Activated T-helper 1 cell treated with anti-CD3 and anti-CD28 coated beads, Interleukin-12 subunit alpha, Interleukin-12 subunit beta, Interleukin-2, Interleukin-4 antibody, amounts not matched to agents 30 ng/mL and 10 ng/mL and 1 ng/mL, durations not matched to agents 14 hours and 24 hours and 36 hours (primary cell): Measurements from ENCODE around the gene FAM53A. TPM values are rescaled to one million over a fixed set of nuclear protein-coding genes. Genes with fewer than 3 reads are reported as not detected.

Experiments
- DNase-seq: peaks from one replicate; pipeline ENCODE4 v3.0.0; 2021; ENCODE audit warnings: low spot score
- H3K27ac Mint-ChIP-seq: one replicate; pipeline ENCODE4 v1.8.0; 2021; ENCODE audit warnings: mild to moderate bottlenecking, mixed read lengths
- H3K27me3 Mint-ChIP-seq: one replicate; pipeline ENCODE4 v1.8.0; 2022; ENCODE audit warnings: mild to moderate bottlenecking, moderate library complexity, mixed read lengths; ENCODE audit not compliant: insufficient read depth
- H3K36me3 Mint-ChIP-seq: one replicate; pipeline ENCODE4 v1.8.0; 2021; ENCODE audit warnings: low read depth, mixed read lengths
- H3K4me1 Mint-ChIP-seq: one replicate; pipeline ENCODE4 v1.8.0; 2021; ENCODE audit warnings: low read depth, mixed read lengths
- H3K4me3 Mint-ChIP-seq: one replicate; pipeline ENCODE4 v1.8.0; 2021; ENCODE audit warnings: mild to moderate bottlenecking, moderate library complexity, mixed read lengths
- H3K9me3 Mint-ChIP-seq: one replicate; pipeline ENCODE4 v1.8.0; 2021; ENCODE audit warnings: mixed read lengths
- intact Hi-C: fragments of 100-400 bp; cut with micrococcal nuclease; formaldehyde crosslinking; loops from one replicate; pipeline ENCODE4 v1.15.1; 2024
- total RNA-seq: library from RNA; stranded (reverse); gene quantifications from 2 replicates; pipeline ENCODE4 v1.2.3, GENCODE V29; 2022

FAM53A gene
- total RNA-seq, 1 donor from 2014 or later = 2.5 TPM

DNA sequence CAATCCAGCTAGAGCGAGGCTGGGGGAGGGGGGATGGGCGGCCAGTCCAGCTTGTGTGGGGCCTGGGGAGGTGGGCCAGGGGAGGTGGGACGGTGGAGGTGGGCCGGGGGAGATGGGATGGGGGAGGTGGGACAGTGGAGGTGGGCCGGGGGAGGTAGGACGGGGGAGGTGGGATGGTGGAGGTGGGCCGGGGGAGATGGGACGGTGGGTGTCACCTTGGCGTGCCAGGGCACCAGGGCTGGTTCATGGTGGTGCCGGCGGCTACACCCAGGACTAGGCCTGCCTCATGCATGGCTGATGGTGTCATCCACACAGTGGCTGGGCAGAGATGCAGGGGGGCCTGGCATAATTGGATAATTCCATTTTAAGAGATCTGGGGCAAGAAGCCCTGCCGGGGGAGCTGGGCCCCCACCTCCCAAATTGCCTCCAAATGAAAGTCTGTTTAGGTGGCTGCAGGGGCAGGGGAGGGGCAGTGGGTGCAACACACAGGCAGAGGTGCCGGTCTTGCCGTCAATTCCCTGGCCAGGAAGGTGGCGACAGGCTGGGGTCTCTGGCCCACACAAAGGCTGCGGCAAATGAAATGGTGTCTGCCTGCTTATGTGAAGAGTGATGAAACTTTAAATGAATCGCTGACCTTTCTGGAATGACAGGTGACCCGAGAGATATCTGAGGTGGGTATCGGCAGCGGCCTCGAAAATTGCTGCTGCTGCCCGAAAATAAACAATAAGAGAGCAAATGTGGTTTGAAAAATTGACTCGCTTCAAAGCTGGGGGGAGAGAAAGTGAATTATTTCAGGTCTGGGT is 82.1 kb downstream of the FAM53A start:
- intact Hi-C loops = no loop called here
- Mint-ChIP-seq H3K27ac (no peak overlapping the region), H3K9me3 (no peaks in the 10 kb centered on the region), H3K4me3 (no peak overlapping the region), H3K27me3 (peaks cover 2% of the 10 kb centered on the region), H3K36me3 (no peaks in the 10 kb centered on the region), H3K4me1 (no peaks in the 10 kb centered on the region)
- no peak for DNase-seq

- Mint-ChIP-seq H3K27me3 (no peaks in the 10 kb centered on the region), H3K4me3 (no peak overlapping the region), H3K9me3 (no peaks in the 10 kb centered on the region), H3K27ac (no peak overlapping the region), H3K4me1 (no peaks in the 10 kb centered on the region), H3K36me3 (no peaks in the 10 kb centered on the region)
- no peak for DNase-seq
- intact Hi-C loops = no loop called here
These were observed 82.6 kb downstream of the FAM53A start for GRCh38 chr4:1601533-1601835.

- Mint-ChIP-seq H3K9me3 (no peaks in the 10 kb centered on the region), H3K27ac (no peak overlapping the region), H3K4me1 (no peaks in the 10 kb centered on the region), H3K36me3 (no peaks in the 10 kb centered on the region), H3K27me3 (no peaks in the 10 kb centered on the region), H3K4me3 (no peak overlapping the region)
- intact Hi-C loops = no loop called here
- DNase-seq = no peak
These were observed 83.1 kb downstream of the FAM53A start for GRCh38 chr4:1600811-1601532.

GRCh38 chr4:1600211-1600780 is 83.8 kb downstream of the FAM53A start:
- Mint-ChIP-seq H3K27me3 (no peaks in the 10 kb centered on the region), H3K4me1 (no peaks in the 10 kb centered on the region), H3K36me3 (no peaks in the 10 kb centered on the region), H3K9me3 (no peaks in the 10 kb centered on the region), H3K4me3 (no peak overlapping the region), H3K27ac (no peak overlapping the region)
- intact Hi-C loops = no loop called here
- no peak for DNase-seq

- Mint-ChIP-seq H3K36me3 (no peaks in the 10 kb centered on the region), H3K27me3 (no peaks in the 10 kb centered on the region)
These were observed 84.5 kb downstream of the FAM53A start for GRCh38 chr4:1599491-1600210.

DNA sequence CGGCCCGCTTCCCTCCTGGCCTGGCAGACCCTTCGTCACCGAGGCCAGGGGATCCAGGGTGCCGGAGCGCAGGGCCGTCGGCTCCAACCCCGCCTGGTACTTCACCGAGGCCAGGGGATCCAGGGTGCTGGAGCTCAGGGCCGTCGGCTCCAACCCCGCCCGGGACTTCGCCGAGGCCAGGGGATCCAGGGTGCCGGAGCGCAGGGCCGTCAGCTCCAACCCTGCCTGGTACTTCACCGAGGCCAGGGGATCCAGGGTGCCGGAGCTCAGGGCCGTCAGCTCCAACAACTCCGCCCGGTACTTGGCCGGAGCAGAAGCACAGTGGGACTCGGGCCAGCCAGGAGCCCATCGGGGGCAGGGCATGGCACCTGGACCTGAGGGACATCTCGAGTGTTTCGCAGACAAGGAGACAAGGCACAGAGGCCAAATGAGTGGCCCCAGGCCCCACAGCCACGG is 85.1 kb downstream of the FAM53A start:
- intact Hi-C loops = no loop called here
- no peaks in the 10 kb centered on the region for H3K4me1 Mint-ChIP-seq
- no peak for DNase-seq
- no peaks in the 10 kb centered on the region for H3K27me3 Mint-ChIP-seq
- H3K4me3 Mint-ChIP-seq = no peak overlapping the region
- H3K27ac Mint-ChIP-seq = no peak overlapping the region
- H3K36me3 Mint-ChIP-seq = no peaks in the 10 kb centered on the region
- H3K9me3 Mint-ChIP-seq = no peaks in the 10 kb centered on the region

More at GRCh38 chr4:1599491-1600210, 84.5 kb downstream of the FAM53A start:
- H3K27ac Mint-ChIP-seq = no peak overlapping the region
- DNase-seq = no peak
- H3K9me3 Mint-ChIP-seq = no peaks in the 10 kb centered on the region
- H3K4me1 Mint-ChIP-seq = no peaks in the 10 kb centered on the region
- intact Hi-C loops = no loop called here
- H3K4me3 Mint-ChIP-seq = no peak overlapping the region

DNA sequence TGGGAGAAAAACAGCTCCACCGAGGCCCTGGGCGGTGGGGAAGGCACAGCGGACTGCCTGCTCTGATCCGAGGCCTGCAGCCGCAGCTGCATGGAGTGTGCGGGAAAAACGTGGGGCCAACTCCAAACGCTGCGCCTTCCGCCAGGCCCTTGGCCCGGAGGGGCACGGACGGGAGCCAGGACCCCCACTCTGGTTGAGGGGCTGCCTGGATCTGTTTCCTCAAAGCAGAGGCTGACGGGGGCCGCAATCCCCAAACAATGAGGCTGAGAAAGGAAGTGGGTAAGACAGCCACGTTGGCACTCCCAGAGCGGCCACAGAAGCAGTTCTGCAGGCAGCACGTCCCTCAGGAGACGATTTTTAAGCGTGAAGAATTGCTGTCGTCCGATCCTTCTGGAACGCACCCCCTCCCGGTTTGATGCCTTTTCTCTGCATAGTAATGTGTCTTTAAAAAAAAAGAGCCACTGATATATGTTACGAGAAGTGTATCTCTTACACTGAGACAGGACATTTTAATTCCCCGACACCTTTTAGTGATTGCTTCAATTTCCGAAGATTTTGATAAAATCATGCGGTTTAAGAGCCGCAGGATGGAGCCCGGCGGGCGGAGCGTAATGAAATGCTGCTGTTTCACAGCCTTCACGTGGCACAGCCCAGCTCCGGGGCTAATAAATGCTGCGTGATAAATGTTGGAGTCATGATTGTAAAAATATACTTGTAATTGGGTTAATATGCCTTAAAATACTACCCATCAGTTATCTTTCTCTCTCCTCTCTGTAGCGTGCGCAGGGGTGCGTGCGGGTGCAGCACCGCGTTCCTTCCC is 85.7 kb downstream of the FAM53A start:
- DNase-seq = no peak
- H3K4me1 Mint-ChIP-seq = no peaks in the 10 kb centered on the region
- H3K9me3 Mint-ChIP-seq = peaks cover 5% of the 10 kb centered on the region
- no peaks in the 10 kb centered on the region for H3K27me3 Mint-ChIP-seq
- H3K36me3 Mint-ChIP-seq = no peaks in the 10 kb centered on the region
- H3K4me3 Mint-ChIP-seq = no peak overlapping the region
- no peak overlapping the region for H3K27ac Mint-ChIP-seq
- intact Hi-C loops = no loop called here

DNA sequence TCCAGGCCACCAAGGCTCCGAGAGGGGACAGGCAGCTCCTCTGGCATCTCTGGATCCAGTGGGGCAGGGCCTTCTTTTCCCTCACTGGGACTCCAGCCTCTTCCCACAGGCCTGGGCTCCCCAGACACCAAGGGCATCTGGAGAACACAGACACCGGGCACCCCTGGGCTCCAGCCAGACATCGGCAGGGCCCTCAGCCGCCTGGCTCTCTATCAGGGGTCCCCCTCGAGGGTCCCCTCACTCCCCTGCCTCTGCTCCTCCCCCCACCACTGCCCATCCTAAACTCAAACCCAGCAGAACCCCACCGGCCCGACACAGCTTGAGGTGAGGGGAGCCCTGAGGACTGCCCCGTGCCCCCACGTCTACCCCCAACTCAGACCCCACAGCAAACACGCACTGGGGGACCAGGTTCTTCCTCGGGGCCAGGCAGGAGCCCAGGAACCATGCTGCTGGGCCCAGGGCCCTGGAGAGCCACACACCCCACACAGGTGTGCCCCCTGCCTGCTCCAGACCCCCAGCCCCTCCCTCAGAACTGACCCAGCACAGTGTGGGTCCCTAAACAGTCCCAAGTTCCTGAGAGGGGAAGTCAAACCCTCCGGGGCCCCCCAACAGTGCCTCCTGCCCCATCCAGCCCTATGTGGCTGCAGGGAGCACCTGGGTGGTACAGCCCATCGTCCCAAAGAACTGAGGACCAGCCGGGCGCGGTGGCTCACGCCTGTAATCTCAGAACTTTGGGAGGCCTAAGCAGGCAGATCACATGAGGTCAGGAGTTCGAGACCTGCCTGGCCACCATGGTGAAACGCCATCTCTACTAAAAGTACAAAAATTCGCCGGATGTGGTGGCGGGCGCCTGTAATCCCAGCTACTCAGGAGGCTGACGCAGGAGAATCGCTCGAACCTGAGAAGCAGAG is 86.8 kb downstream of the FAM53A start:
- intact Hi-C loops = no loop called here
- no peak overlapping the region for H3K27ac Mint-ChIP-seq
- peaks cover 6% of the 10 kb centered on the region for H3K9me3 Mint-ChIP-seq
- no peak overlapping the region for H3K4me3 Mint-ChIP-seq
- no peaks in the 10 kb centered on the region for H3K36me3 Mint-ChIP-seq
- no peaks in the 10 kb centered on the region for H3K27me3 Mint-ChIP-seq
- DNase-seq = no peak
- no peaks in the 10 kb centered on the region for H3K4me1 Mint-ChIP-seq

GRCh38 chr4:1596393-1596792 is 87.7 kb downstream of the FAM53A start:
- no peak overlapping the region for H3K27ac Mint-ChIP-seq
- no peaks in the 10 kb centered on the region for H3K27me3 Mint-ChIP-seq
- DNase-seq = no peak
- no peaks in the 10 kb centered on the region for H3K36me3 Mint-ChIP-seq
- no peaks in the 10 kb centered on the region for H3K4me1 Mint-ChIP-seq
- intact Hi-C loops = no loop called here
- no peak overlapping the region for H3K4me3 Mint-ChIP-seq
- peaks cover 6% of the 10 kb centered on the region for H3K9me3 Mint-ChIP-seq

GRCh38 chr4:1595789-1596325 is 88.3 kb downstream of the FAM53A start:
- no peak overlapping the region for H3K27ac Mint-ChIP-seq
- intact Hi-C loops = no loop called here
- no peaks in the 10 kb centered on the region for H3K27me3 Mint-ChIP-seq
- no peaks in the 10 kb centered on the region for H3K4me1 Mint-ChIP-seq
- peaks cover 10% of the 10 kb centered on the region for H3K9me3 Mint-ChIP-seq
- H3K36me3 Mint-ChIP-seq = peaks cover 2% of the 10 kb centered on the region
- no peak overlapping the region for H3K4me3 Mint-ChIP-seq
- DNase-seq = no peak

DNA sequence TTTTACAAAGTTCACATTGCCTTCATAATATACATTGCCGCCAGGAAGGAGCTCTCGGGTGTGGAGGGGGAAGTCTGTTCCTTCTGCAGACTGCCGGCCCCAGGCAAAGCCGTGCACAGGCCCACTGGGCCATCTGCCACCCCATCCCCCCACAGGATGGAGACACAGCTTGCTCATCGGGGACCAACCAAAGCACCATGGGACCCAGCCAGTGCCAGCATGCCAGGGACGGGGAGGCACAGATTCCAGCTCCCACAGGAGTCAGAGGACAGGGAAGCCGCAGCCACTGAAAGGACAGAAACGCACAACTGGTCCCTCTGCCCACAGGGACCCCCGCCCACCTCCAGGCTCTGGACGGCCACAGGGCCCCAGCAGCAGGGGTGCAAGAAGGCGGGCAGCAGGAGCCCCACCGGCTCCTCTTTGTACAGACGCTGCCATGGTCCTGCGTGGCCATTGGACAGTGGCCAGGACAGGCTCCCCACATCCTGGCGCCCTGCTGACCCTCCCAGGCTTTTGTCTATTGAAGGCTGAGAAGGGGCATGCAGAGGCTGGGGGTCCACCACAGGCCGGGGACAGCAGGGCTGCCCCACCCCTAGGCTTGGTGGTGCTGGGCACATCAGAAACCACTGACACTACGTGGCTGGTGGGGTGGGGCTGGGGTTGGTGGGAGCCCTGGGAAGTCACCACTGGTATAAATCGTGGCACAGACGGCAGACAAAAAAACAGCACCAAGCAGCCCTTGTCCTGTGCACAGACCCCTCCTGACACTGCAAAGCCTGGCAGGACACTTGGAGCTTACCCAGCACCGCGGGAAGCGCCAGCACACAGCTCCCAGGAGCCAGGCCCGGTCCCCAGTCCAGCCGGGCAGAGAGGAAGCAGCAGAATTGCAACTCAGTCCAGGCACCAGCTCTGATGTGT is 89.0 kb downstream of the FAM53A start:
- no peaks in the 10 kb centered on the region for H3K27me3 Mint-ChIP-seq
- H3K9me3 Mint-ChIP-seq = peaks cover 10% of the 10 kb centered on the region
- no peaks in the 10 kb centered on the region for H3K4me1 Mint-ChIP-seq
- peaks cover 2% of the 10 kb centered on the region for H3K36me3 Mint-ChIP-seq
- intact Hi-C loops = no loop called here
- DNase-seq = no peak
- no peak overlapping the region for H3K4me3 Mint-ChIP-seq
- no peak overlapping the region for H3K27ac Mint-ChIP-seq
